Motor neuron (in vitro differentiated cells): ENCODE data around the gene FIBP. TPM values are rescaled to one million over a fixed set of nuclear protein-coding genes. Genes with fewer than 3 reads are reported as not detected.

Source experiments
- ATAC-seq, 8 experiments: fragments of 200-7000 bp; cut with Tn5 transposase; replicated peaks in 6 of 8; 2 replicates each; pipeline ENCODE4 v1.8.0; 2021; ENCODE audit warnings: mild to moderate bottlenecking in 8 of 8, moderate library complexity in 8 of 8
- H3K27ac ChIP-seq, 2 donors: fragments of 250-450 bp; sonication (Bioruptor Pico); 2 replicates each; pipeline ENCODE4 v1.9.0; 2021; ENCODE audit warnings: antibody characterized with exemption in 2 of 2, mild to moderate bottlenecking in 2 of 2, moderate library complexity in 1 of 2
- H3K4me1 ChIP-seq, 2 donors: fragments of 250-450 bp; sonication (Bioruptor Pico); replicated peaks in 1 of 2; 2 replicates each; pipeline ENCODE4 v1.6.1; 2021; ENCODE audit warnings: antibody characterized with exemption in 2 of 2, mild to moderate bottlenecking in 2 of 2, moderate library complexity in 1 of 2
- H3K4me3 ChIP-seq, 5 donors: fragments of 250-450 bp; sonication (Bioruptor Pico); 2 replicates each; pipeline ENCODE4 v1.9.0; 2021; ENCODE audit warnings: antibody characterized with exemption in 5 of 5, mild to moderate bottlenecking in 5 of 5, moderate library complexity in 4 of 5
- WGBS, 10 experiments: fragments of 450-650 bp; shearing (Covaris generic); methylation state at CpG; one replicate each; pipeline ENCODE4 v1.0.0; 2022; 5-methylcytosine and 5-hydroxymethylcytosine counted together
- in situ Hi-C, 9 experiments: fragments of 400-800 bp; cut with MboI; loops; one replicate each; pipeline ENCODE4 v1.15.0; 2021; ENCODE audit warnings: low sequenced_read_pairs in 9 of 9, low pct_unique_long_range_greater_than_20kb in 2 of 9; ENCODE audit not compliant: unreplicated experiment in 9 of 9
- total RNA-seq, 8 experiments: library from RNA; unstranded; fragments of 300-600 nt; gene quantifications; 2 replicates each; pipeline versions ENCODE4 v1.2.3 to v1.2.4, GENCODE V29; 2022

FIBP gene
- total RNA-seq, 8 experiments from 2014 or later: 63.4 to 99.1 (median 84.6) TPM

- Histone ChIP-seq H3K4me3 (peak overlapping the region; percentile 76 to 94 (median 88)), H3K4me1 (peaks cover 6 to 12% of the 10 kb centered on the region in 2 donors), H3K27ac (peak overlapping the region; percentile 97 to 98)
- in situ Hi-C loops: no loop called here
- ATAC-seq: peak; percentile 0 to 7 (median 2)
- 0 to 5% (median 2%) methylated on average over 1 to 18 of the region's 57 CpGs; no CpG with 5 or more reads in 3 of the 10 experiments for WGBS, 10 experiments
Observed at GRCh38 chr11:65856689-65857499, 31.4 kb downstream of the FIBP start.

GRCh38 chr11:65855927-65856363, 32.3 kb downstream of the FIBP start:
- in situ Hi-C loops: no loop called here

GRCh38 chr11:65854852-65855837, 33.1 kb downstream of the FIBP start:
- H3K27ac ChIP-seq: no peak overlapping the region
- no peak overlapping the region for H3K4me3 ChIP-seq
- no peak for ATAC-seq
- peaks cover 0 to 6% of the 10 kb centered on the region in 2 donors for H3K4me1 ChIP-seq
- 80 to 100% (median 100%) methylated on average over 1 to 5 of the region's 15 CpGs for WGBS, 10 experiments
- in situ Hi-C loops: no loop called here

More at GRCh38 chr11:65855927-65856363, 32.3 kb downstream of the FIBP start:
- ATAC-seq: no peak
- Histone ChIP-seq H3K4me3 (peak overlapping the region in 3 of 5 donors; percentile 76 to 92 (median 88)), H3K4me1 (peaks cover 0 to 6% of the 10 kb centered on the region in 2 donors), H3K27ac (no peak overlapping the region)
- WGBS, 10 experiments: 80 to 100% (median 97%) methylated on average over 1 to 6 of the region's 15 CpGs; no CpG with 5 or more reads in 3 of the 10 experiments

- in situ Hi-C loops: no loop called here
Observed at GRCh38 chr11:65854161-65854592, 34.1 kb downstream of the FIBP start.

GRCh38 chr11:65853246-65853979, 34.9 kb downstream of the FIBP start:
- in situ Hi-C loops: no loop called here
- H3K4me1 ChIP-seq: peaks cover 0 to 6% of the 10 kb centered on the region in 2 donors
- WGBS, 10 experiments: 50 to 100% methylated on average over 1 to 3 of the region's 6 CpGs; no CpG with 5 or more reads in 8 of the 10 experiments
- no peak overlapping the region for H3K4me3 ChIP-seq
- no peak overlapping the region for H3K27ac ChIP-seq
- peak in 1 of 8 experiments; percentile 0 for ATAC-seq

More at GRCh38 chr11:65854161-65854592, 34.1 kb downstream of the FIBP start:
- no peak for ATAC-seq
- H3K4me1 ChIP-seq: peaks cover 0 to 6% of the 10 kb centered on the region in 2 donors
- no peak overlapping the region for H3K4me3 ChIP-seq
- WGBS, 10 experiments: 93 to 100% (median 100%) methylated on average over 1 to 3 of the region's 4 CpGs; no CpG with 5 or more reads in 7 of the 10 experiments
- H3K27ac ChIP-seq: no peak overlapping the region

- Histone ChIP-seq H3K4me3 (no peak overlapping the region), H3K4me1 (peaks cover 0 to 6% of the 10 kb centered on the region in 2 donors), H3K27ac (no peak overlapping the region)
- in situ Hi-C loops: no loop called here
- WGBS, 10 experiments: 100% methylated on average over 1 to 5 of the region's 33 CpGs; no CpG with 5 or more reads in 8 of the 10 experiments
- peak in 4 of 8 experiments; percentile 0 to 4 (median 2) for ATAC-seq
Observed at GRCh38 chr11:65852508-65853245, 35.6 kb downstream of the FIBP start.

- Histone ChIP-seq H3K27ac (no peak overlapping the region), H3K4me3 (no peak overlapping the region), H3K4me1 (peaks cover 0 to 6% of the 10 kb centered on the region in 2 donors)
- in situ Hi-C loops: no loop called here
- 57 to 100% (median 76%) methylated on average over 1 to 6 of the region's 10 CpGs; no CpG with 5 or more reads in 2 of the 10 experiments for WGBS, 10 experiments
- peak in 2 of 8 experiments; percentile 1 for ATAC-seq
Observed at GRCh38 chr11:65851811-65852507, 36.3 kb downstream of the FIBP start.

- Histone ChIP-seq H3K4me1 (peaks cover 0 to 2% of the 10 kb centered on the region in 2 donors), H3K4me3 (no peak overlapping the region), H3K27ac (no peak overlapping the region)
- WGBS, 10 experiments: 80 to 98% (median 87%) methylated on average over 2 to 7 of the region's 14 CpGs; no CpG with 5 or more reads in 6 of the 10 experiments
- ATAC-seq: peak in 7 of 8 experiments; percentile 5 to 12 (median 8)
- in situ Hi-C loops: no loop called here
Observed at GRCh38 chr11:65851083-65851579, 37.1 kb downstream of the FIBP start.

GRCh38 chr11:65850217-65851082, 37.8 kb downstream of the FIBP start:
- peak in 7 of 8 experiments; percentile 1 to 13 (median 7) for ATAC-seq

GRCh38 chr11:65849771-65850216, 38.5 kb downstream of the FIBP start:
- 0 to 80% (median 59%) methylated on average over 1 to 5 of the region's 16 CpGs; no CpG with 5 or more reads in 4 of the 10 experiments for WGBS, 10 experiments
- in situ Hi-C loops: no loop called here
- peak in 4 of 8 experiments; percentile 0 to 10 (median 7) for ATAC-seq
- Histone ChIP-seq H3K27ac (no peak overlapping the region), H3K4me3 (no peak overlapping the region), H3K4me1 (no peaks in the 10 kb centered on the region)

More at GRCh38 chr11:65850217-65851082, 37.8 kb downstream of the FIBP start:
- 60 to 96% (median 86%) methylated on average over 1 to 9 of the region's 20 CpGs; no CpG with 5 or more reads in 5 of the 10 experiments for WGBS, 10 experiments
- H3K4me1 ChIP-seq: no peaks in the 10 kb centered on the region
- in situ Hi-C loops: no loop called here
- H3K4me3 ChIP-seq: no peak overlapping the region
- no peak overlapping the region for H3K27ac ChIP-seq
